Astrocyte of the cerebellum (primary cell): ENCODE measurements around the gene EVX1.

Experiments
- DNase-seq: peaks from one replicate; pipeline ENCODE4 v3.0.0-alpha.2; 2011; ENCODE audit warnings: low read depth
- H3K4me3 ChIP-seq: 2 replicates; pipeline ENCODE4 v1.5.1; 2011; ENCODE audit warnings: mild to moderate bottlenecking, low read depth, low read length, moderate library complexity
- in situ Hi-C: cut with HindIII; loops from 2 replicates; pipeline ENCODE4 v1.10.0; 2017; ENCODE audit warnings: low sequenced_read_pairs
- TF ChIP-seq, protein P1 (sequence below): IDR thresholded peaks from 2 replicates; pipeline ENCODE4 v1.5.1; 2012; ENCODE audit warnings: low read length, low read depth, moderate library complexity, mild to moderate bottlenecking; ENCODE audit errors: missing control alignments

Gene EVX1

DNA sequence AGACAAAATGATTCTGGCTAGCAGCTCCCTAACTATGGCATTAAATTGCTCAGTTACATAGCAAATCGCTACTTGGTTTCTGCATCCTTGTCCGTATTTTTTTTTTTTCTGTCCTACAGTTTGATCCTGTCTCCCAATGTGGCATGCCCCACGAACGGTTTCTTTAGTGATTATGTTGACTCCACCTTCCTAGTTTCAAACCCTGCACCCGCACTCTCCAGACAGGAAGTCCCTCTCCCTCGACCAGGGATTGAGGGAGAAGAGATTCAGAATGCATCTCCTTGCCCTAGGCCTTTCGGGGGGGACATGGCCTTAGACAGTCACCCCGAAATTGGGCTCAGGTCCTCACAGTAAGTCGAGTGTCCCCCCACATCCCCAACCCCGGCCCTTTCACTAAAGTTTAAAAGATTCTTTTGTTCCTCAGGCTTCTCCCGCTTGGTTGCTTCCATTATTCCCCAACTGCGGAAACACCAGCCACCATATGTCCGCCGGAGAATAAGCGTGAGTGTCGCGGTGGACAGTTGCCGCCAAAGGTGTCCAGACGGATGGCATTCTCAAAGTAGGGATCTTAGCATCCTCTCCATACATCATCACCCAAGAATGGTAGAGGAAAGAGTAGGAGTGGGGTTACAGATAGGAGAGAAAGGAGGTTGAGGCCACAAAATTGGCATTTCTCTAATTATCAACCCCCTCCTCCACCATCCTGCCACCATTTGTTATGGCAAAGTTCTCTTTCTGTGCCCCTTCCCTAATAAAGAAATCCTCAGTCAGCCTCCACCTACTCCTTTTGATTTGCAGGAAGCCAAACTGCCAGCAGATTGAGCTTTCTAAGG, 7.3 kb downstream of the EVX1 start:
- TF ChIP-seq, protein P1, sequence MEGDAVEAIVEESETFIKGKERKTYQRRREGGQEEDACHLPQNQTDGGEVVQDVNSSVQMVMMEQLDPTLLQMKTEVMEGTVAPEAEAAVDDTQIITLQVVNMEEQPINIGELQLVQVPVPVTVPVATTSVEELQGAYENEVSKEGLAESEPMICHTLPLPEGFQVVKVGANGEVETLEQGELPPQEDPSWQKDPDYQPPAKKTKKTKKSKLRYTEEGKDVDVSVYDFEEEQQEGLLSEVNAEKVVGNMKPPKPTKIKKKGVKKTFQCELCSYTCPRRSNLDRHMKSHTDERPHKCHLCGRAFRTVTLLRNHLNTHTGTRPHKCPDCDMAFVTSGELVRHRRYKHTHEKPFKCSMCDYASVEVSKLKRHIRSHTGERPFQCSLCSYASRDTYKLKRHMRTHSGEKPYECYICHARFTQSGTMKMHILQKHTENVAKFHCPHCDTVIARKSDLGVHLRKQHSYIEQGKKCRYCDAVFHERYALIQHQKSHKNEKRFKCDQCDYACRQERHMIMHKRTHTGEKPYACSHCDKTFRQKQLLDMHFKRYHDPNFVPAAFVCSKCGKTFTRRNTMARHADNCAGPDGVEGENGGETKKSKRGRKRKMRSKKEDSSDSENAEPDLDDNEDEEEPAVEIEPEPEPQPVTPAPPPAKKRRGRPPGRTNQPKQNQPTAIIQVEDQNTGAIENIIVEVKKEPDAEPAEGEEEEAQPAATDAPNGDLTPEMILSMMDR = no peak
- DNase-seq = no peak
- in situ Hi-C loops = no loop called here
- no peak overlapping the region for H3K4me3 ChIP-seq

DNA sequence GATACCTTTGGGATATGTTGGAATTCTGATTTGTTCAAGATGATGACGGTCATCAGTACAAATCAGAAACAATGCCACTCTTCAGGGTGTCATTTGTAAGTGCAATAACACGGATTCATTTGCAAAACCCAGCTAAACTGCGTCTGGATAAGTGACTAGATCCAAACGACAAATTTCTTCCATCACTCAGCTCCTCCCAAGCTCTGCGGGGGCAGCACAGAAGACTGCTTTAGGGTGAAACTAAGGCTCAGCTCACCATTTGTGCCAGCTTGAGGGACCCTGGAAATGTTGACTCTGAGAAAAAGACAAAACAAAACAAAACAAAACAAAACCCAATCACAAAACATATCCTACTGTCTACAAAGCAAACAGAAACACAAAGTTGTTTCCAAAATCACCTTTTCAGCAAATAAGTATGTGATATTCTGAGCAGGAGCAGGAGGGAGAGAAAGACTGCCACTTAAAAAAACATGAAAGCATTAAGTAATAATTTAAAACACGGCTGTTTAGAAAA, 8.0 kb downstream of the EVX1 start:
- in situ Hi-C loops = no loop called here
- no peak for DNase-seq
- TF ChIP-seq, protein P1 = no peak

DNA sequence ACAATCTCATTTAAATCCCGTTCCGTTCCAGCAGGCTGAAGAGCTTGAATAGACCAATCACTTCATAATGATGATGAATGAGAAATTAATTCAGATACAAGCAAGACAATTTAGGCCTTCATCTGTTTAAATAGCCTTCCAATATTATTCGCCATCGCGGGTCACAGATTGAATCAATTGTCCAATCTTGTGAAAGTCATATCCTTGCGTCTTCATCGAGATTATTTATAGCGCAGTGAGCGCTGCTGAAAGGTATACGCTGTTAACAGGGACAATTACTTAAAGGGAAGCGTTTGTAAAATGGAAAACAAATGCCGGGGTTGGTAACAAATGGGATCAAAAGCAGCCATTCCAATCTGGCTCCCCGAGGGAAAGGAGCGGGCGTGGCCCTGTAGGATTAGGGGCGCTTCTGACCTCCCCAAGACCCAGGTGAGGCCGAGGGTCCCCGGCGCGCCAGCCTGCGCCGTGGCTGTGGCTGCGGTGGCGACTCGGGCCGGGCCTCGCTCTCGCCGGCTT, 8.6 kb downstream of the EVX1 start:
- TF ChIP-seq, protein P1 = no peak
- H3K4me3 ChIP-seq = no peak overlapping the region
- in situ Hi-C loops = no loop called here
- no peak for DNase-seq

More for the DNA sequence above, 8.0 kb downstream of the EVX1 start:
- no peak overlapping the region for H3K4me3 ChIP-seq

DNA sequence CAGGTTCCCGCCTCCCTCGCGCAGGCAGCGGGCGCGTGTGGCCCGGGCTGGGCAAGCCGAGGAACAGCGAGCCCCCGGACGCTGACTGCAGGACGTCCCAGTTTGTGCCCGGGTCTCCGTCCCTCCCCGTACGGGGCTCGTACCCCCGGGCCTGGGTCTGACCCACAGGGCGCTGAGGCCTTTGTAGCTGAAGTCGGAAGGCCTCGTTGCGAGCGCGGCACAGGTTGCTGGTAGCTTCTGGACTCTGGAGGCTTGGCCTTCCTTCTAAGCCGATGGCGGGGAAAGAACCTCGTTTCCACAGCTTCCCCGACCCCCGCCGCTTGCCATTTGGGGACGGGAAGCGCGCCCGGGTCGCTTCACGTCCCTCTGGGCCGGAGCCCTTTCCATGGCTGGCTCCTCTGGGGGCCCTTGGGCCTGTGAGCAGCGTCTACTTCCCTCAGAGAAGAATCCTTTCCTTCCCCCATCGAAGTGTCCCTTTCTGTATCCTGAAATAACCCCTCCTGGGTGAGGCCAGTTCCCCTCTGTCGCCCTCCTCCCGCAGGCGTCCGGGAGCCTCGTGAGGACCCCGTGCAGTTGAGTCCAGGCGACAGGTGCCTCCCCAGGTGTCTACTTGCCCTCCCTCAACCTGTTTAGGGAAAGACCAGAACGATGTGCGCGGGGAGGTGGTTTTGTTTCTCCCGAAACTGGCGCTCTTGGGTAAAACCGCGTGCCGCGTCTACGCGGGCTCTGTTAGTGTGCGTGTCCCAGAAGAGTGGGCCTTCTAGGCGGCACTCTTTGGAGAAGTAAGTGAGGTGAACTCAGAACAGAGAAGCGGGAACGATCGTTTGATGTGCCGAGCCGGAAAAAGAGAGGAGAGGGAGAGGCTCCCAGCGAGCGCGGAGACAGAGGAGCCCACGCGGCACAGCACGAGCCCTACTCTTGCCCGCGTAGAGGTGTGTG, 9.3 kb downstream of the EVX1 start:
- H3K4me3 ChIP-seq = no peak overlapping the region
- no peak for DNase-seq
- in situ Hi-C loops = no loop called here
- TF ChIP-seq, protein P1 = no peak

DNA sequence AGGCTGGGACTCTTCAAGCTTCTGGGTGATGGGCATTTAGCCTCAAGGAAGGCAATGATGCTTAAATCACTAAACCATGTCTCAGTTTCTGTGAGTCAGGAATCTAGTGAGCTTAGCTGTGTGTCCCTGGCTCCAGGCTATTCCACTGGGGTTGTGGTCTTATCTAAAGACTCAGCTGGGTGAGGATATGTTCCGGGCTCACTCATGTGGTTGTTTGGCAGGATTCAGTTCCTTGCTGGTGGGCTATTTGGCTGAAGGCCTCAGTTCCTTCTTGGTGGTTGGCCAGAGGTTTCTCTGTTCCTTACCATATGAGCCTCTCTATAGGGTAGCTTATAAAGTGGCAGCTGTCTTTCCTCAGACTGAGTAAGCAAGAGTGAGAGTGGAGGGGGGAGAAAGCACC, 12.0 kb downstream of the EVX1 start:
- no peak for DNase-seq
- TF ChIP-seq, protein P1 = no peak

DNA sequence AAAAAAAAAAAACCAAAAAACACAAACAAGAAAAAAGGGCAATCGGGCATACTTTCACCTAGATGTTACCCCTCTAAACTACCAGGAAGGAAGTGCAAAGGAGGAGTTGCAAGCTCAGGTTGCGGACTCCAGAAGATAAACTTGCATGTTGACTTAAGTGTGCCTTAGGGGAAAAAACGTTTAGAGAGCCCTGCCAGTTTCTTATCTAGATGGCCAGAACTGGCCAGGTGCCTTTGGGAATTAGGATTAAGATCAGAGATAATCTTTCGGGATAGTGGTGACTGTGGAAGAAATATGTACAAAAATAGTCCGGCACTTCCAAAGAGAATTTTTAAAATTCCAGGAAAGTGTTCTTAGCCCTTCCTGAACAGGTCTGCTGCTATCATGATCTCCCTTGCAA, 17.6 kb downstream of the EVX1 start:
- no peak for DNase-seq
- no peak overlapping the region for H3K4me3 ChIP-seq
- TF ChIP-seq, protein P1 = no peak
- in situ Hi-C loops = loop anchor here (5.0 kb wide), 2 partner anchors 52 to 92 kb away; no protein-coding TSS in a partner anchor

More for the DNA sequence above, 12.0 kb downstream of the EVX1 start:
- in situ Hi-C loops = no loop called here
- no peak overlapping the region for H3K4me3 ChIP-seq
